Fibroblast of pulmonary artery (primary cell): ENCODE measurements around the gene B3GLCT.
"Not testable (repeated sequence)": the region's sequence is repeated elsewhere in the genome, so short reads cannot be mapped to it uniquely, and the experiment has no call there.

Source experiments
- DNase-seq: peaks from one replicate; pipeline ENCODE4 v3.0.0-alpha.2; 2010; ENCODE audit warnings: low read depth
- H3K4me3 ChIP-seq: replicated peaks from 2 replicates; pipeline ENCODE4 v1.5.1; 2011; ENCODE audit warnings: low read depth, mild to moderate bottlenecking, control low read depth, low read length, moderate library complexity
- TF ChIP-seq, protein P1 (sequence below): IDR thresholded peaks from 2 replicates; pipeline ENCODE4 v1.5.1; 2011; ENCODE audit warnings: mild to moderate bottlenecking, control low read depth, low read length, inconsistent platforms; ENCODE audit errors: missing control alignments

The B3GLCT gene

DNA sequence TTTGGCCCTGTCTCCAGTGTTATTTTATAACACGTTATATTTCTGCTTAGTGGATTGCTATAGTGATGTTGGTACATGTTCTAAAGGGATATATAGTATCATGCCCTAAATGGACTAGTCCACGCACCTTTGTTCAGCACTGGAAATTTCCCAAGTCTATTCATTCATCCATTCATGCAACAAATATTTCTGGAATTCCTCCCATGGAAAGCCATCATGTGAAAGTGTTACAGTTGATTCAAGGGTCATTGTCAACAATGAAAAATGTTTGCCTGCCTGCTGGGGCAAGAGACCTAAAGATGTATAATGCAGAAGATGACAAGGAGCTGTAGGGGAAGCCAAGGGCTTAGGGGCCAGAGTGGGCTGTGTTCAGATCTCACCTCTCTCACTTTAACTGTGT lies 27.2 kb upstream of the B3GLCT start:
- H3K4me3 ChIP-seq = no peak overlapping the region
- peak; percentile 97 for DNase-seq
- TF ChIP-seq, protein P1, sequence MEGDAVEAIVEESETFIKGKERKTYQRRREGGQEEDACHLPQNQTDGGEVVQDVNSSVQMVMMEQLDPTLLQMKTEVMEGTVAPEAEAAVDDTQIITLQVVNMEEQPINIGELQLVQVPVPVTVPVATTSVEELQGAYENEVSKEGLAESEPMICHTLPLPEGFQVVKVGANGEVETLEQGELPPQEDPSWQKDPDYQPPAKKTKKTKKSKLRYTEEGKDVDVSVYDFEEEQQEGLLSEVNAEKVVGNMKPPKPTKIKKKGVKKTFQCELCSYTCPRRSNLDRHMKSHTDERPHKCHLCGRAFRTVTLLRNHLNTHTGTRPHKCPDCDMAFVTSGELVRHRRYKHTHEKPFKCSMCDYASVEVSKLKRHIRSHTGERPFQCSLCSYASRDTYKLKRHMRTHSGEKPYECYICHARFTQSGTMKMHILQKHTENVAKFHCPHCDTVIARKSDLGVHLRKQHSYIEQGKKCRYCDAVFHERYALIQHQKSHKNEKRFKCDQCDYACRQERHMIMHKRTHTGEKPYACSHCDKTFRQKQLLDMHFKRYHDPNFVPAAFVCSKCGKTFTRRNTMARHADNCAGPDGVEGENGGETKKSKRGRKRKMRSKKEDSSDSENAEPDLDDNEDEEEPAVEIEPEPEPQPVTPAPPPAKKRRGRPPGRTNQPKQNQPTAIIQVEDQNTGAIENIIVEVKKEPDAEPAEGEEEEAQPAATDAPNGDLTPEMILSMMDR = no peak

DNA sequence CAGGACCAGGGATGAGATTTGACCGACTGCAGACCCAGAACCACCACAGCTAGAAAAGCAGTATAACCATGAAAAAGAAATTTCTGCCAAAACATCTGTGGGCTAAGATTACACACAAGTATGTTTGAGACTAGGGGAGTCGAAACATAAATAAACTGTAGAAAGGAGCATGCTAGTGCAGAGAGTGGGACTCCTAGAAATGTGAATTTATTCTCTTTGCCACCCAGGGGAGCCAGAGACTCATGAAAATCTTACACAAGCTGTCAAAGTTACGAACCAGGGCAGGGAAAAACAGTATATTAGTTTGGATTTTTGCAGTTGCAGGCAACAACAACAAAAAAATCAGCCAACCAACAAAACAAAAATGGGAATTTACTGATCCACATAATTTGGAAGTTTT lies 25.8 kb upstream of the B3GLCT start:
- peak; percentile 69 for DNase-seq
- H3K4me3 ChIP-seq = no peak overlapping the region
- TF ChIP-seq, protein P1 = peak; percentile 35

DNA sequence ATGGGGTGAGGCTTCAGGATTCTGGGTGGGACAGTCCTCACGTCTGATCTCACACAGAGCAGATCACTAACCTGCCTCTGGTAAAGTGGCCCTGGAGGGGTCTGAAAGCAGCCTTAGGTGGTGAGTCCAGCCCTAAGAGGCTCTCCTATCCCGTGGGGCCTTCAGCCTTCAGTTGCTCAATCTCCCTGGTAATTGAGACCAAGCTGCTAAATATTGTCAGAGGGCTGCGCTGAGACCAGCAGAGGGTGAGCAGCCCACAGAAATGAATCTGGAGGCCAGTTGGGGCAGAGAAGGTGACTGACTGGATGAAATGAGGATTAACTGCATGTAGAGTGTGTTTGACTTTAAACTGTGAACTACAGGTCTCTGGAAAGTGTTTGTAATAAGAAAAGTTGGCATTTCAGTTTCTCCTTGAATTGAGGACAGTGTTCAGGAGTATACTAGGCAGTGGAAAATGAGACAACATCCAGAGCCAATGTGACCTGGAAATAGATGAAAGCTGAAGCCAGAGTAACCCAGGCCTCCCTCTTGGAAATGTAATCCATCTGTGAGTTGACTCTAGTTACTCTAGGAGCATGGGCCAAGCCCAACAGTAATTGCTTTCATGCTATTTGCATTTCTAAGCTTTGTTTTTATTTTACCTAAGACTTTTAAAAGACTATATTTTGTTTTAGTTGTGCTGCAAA lies 23.8 kb upstream of the B3GLCT start:
- TF ChIP-seq, protein P1 = no peak
- H3K4me3 ChIP-seq = no peak overlapping the region
- no peak for DNase-seq

DNA sequence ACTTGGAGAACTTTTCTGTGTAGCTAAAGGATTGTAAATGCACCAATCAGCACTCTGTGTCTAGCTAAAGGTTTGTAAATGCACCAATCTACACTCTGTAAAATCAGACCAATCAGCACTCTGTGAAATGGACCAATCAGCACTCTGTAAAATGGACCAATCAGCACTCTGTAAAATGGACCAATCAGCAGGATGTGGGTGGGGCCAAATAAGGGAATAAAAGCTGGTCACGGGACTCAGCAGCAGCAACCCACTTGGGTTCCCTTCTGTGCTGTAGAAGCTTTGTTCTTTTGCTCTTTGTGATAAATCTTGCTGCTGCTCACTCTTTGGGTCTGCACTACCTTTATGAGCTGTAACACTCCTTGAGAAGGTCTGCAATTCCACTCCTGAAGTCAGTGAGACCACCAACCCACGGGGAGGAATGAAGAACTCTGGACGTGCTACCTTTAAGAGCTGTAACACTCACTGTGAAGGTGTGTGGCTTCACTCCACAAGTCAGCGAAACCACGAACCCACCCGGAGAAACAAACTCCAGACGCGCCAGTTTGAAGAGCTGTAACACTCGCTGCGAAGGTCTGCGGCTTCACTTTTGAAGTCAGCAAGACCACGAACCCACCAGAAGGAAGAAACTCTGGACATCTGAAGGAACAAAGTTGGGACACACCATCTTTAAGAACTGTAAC lies 21.8 kb upstream of the B3GLCT start:
- H3K4me3 ChIP-seq, DNase-seq: not testable (repeated sequence)

DNA sequence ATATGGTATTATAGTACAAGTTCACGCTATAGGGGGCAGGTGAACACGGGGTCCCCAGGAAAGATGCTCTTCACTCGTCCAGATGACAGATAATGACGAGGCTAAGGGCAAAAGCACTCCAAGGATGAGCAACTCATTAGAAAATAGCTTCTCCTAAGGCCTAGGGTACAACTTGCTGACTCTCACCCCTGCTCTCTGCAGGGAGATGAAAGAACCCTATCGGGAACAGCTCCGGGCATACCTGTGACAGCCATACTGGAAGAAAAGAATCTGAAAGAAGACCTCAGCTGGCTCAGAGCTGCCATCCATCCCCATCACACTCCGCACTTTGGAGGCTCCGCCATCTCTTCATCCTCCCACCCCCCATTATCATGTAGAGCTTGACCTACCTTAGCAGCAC lies 20.5 kb upstream of the B3GLCT start:
- TF ChIP-seq, protein P1 = no peak
- DNase-seq = no peak
- no peak overlapping the region for H3K4me3 ChIP-seq

DNA sequence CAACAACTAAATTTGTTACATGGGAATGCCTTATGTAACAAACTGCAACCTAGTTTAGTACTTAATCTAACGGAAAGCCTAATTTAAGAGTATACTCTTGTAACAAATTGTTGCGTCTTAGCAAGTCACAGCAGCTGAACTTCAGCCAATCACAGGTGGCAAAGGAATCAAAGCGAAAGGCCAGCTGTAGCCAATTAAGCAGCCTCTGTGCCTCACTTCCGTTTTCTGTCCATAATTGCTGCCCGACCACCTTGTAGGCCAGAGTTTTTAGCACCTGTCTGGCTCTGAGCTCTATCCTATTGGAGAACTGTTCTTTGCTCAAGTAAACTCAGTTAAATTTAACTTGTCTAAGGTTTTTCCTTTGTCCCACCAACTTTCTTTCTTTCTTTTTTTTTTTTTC lies 20.0 kb upstream of the B3GLCT start:
- TF ChIP-seq, protein P1 = no peak
- no peak for DNase-seq
- no peak overlapping the region for H3K4me3 ChIP-seq

DNA sequence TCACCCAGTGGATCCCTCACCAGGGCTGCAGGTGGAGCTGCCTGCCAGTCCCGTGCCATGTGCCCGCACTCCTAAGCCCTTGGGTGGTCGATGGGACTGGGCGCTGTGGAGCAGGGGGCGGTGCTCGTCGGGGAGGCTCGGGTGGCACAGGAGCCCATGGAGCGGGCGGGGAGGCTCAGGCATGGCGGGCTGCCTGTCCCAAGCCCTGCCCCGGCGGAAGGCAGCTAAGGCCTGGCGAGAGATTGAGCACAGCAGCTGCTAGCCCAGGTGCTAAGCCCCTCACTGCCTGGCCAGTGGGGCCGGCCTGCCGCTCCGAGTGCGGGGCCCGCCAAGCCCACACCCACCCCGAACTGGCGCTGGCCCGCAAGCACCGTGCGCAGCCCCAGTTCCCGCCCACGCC lies 16.8 kb upstream of the B3GLCT start:
- TF ChIP-seq, protein P1 = no peak
- H3K4me3 ChIP-seq = no peak overlapping the region
- DNase-seq = no peak
